GM10248 (cell line): ENCODE measurements around the gene CPSF4L.

Experiments
- CTCF ChIA-PET: fragments of 300-600 bp; sonication (Branson Sonifier 250); formaldehyde crosslinking; extraction: SDS; loops from one replicate; lab custom pipeline; 2021; ENCODE audit warnings: antibody characterized with exemption; lab: Yijun Ruan, JAX
- POLR2A ChIA-PET: fragments of 350-650 bp; sonication (Branson Sonifier 250); formaldehyde crosslinking; extraction: SDS; loops from one replicate; lab custom pipeline; 2020; ENCODE audit warnings: antibody characterized with exemption; lab: Yijun Ruan, JAX
- DNase-seq: peaks from one replicate; pipeline ENCODE4 v3.0.0; 2012; ENCODE audit errors: extremely low spot score
- CTCF ChIP-seq: IDR thresholded peaks from 2 replicates; pipeline ENCODE4 v1.5.1; 2012; ENCODE audit warnings: mild to moderate bottlenecking, low read depth; ENCODE audit errors: extremely low read depth, missing control alignments, control extremely low read depth

CPSF4L gene

DNA sequence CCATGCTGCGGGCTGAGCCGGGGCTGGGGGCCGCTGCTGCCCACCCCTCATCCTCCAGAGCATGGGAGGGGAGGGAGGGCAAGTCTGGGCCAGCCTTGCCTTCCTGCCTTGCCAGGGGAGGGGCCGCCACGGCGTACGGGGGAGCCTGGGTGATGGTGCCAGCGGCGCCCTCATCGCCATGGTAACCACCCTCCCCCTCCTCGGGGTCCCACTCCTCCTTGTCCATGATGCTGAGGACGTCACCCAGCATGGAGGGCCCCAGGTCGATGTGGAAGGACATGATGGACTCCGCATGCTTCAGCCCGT, 23.9 kb upstream of the CPSF4L start:
- ChIA-PET POLR2A (interaction anchor here (0.6 kb wide), 1 partner anchor 21 kb away, joined by 3 read pairs; no protein-coding TSS in a partner anchor), CTCF (interaction anchor here (1.6 kb wide), 1 partner anchor 30 kb away, joined by 4 read pairs; no protein-coding TSS in a partner anchor)

DNA sequence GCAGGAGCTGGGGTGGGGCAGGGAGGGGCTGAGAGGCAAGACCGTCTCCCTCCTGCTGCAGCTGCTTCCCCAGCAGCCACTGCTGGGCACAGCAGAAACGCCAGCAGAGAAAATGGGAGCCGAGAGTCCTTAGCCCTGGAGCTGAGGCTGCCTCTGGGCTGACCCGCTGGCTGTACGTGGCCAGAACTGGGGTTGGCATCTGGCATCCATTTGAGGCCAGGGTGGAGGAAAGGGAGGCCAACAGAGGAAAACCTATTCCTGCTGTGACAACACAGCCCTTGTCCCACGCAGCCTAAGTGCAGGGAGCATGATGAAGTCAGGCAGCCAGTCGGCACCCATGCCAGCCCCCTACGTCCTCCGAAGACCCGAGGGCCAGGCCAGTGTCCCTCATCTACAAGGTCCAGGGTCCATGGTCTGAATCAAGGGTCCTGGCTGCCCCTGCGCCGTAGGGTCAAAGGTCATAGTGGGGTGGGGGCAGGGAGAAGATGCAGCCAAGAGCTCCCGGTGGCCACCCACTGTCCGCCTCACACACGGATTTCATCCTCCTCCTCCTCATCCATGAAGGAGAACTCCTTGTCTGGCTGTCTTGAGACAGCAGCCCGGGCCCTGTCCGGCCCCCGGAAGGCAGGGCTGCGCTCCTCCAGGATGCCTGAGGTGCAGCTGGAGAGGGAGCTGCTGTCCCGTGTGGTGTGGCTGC, 23.4 kb upstream of the CPSF4L start:
- ChIA-PET CTCF (interaction anchor here (1.1 to 1.6 kb wide), 2 partner anchors 30 to 96 kb away, joined by 3 to 4 read pairs; no protein-coding TSS in a partner anchor), POLR2A (interaction anchor here (0.6 kb wide), 1 partner anchor 21 kb away, joined by 3 read pairs; no protein-coding TSS in a partner anchor)
- no peak for TF ChIP-seq CTCF
- DNase-seq = no peak

More for the DNA sequence above, 23.9 kb upstream of the CPSF4L start:
- TF ChIP-seq CTCF = no peak
- no peak for DNase-seq

GRCh38 chr17:73284354-73284753, 22.7 kb upstream of the CPSF4L start:
- DNase-seq = no peak
- no peak for TF ChIP-seq CTCF
- POLR2A ChIA-PET = no interaction called here
- CTCF ChIA-PET = interaction anchor here (1.1 to 2.0 kb wide), 4 partner anchors 18 to 95 kb away, joined by 3 to 9 read pairs (median 4); no protein-coding TSS in a partner anchor

GRCh38 chr17:73283841-73284282, 22.2 kb upstream of the CPSF4L start:
- CTCF ChIA-PET = interaction anchor here (1.1 to 2.4 kb wide), 6 partner anchors 13 to 95 kb away, joined by 3 to 9 read pairs (median 6); no protein-coding TSS in a partner anchor
- no peak for DNase-seq
- POLR2A ChIA-PET = no interaction called here
- no peak for TF ChIP-seq CTCF

- no peak for TF ChIP-seq CTCF
- ChIA-PET POLR2A (no interaction called here), CTCF (interaction anchor here (0.6 to 2.4 kb wide), 5 partner anchors 12 to 86 kb away, joined by 3 to 9 read pairs (median 8); no protein-coding TSS in a partner anchor)
- no peak for DNase-seq
Measured at GRCh38 chr17:73283250-73283649, 21.6 kb upstream of the CPSF4L start.

GRCh38 chr17:73282629-73283028, 20.9 kb upstream of the CPSF4L start:
- POLR2A ChIA-PET = no interaction called here
- DNase-seq = no peak
- CTCF ChIA-PET = interaction anchor here (1.6 to 2.4 kb wide), 5 partner anchors 12 to 87 kb away, joined by 4 to 9 read pairs (median 8); partner anchors contain the start of gene CDC42EP4
- no peak for TF ChIP-seq CTCF
